ENCODE measurements around the gene CEP128.

The CEP128 gene

GRCh38 chr14:80549141-80549540, 392.4 kb downstream of the CEP128 start:
- 0 out of 2 replicates have a peak, but pooled peaks cover 2% of the 10 kb centered on the region for H3K4me1 ChIP-seq (ENCODE audit: insufficient read depth, low read length)
- H3K27ac ChIP-seq (ENCODE audit: low read length), result no peak overlapping the region
- no peaks in the 10 kb centered on the region for H4K20me1 ChIP-seq (ENCODE audit: insufficient read depth, low read length)
- H2AFZ ChIP-seq (ENCODE audit: low read depth, low read length), result no peak overlapping the region
- no peak for ATAC-seq (ENCODE audit: insufficient read depth, low read depth)
- no peak for TF ChIP-seq CTCF (IDR thresholded peaks at IDR 0.05; ENCODE audit: borderline replicate concordance, extremely low read depth, low read length, poor library complexity, severe bottlenecking)
- no peak for TF ChIP-seq EZH2 (IDR thresholded peaks at IDR 0.05; ENCODE audit: borderline replicate concordance, low read depth, low read length, severe bottlenecking)
- H3K27me3 ChIP-seq (ENCODE audit: insufficient read depth, low read length, poor library complexity), result no peaks in the 10 kb centered on the region
- H3K4me3 ChIP-seq (ENCODE audit: low read depth in 1 of 2, low read length in 2 of 2), result no peak overlapping the region
- H3K9ac ChIP-seq (ENCODE audit: low read depth, low read length), result no peak overlapping the region
- DNase-seq, result no peak
- H3K9me3 ChIP-seq (ENCODE audit: insufficient read depth, low read length, severe bottlenecking), result no peaks in the 10 kb centered on the region
- no peak overlapping the region for H3K4me2 ChIP-seq (ENCODE audit: insufficient read depth, low read length)
- H3K36me3 ChIP-seq (ENCODE audit: insufficient read depth, low read length), result no peaks in the 10 kb centered on the region; the same call in 1 of the 2 replicates
- H3K79me2 ChIP-seq (ENCODE audit: insufficient read depth, low read length), result no peaks in the 10 kb centered on the region

- Histone ChIP-seq H3K4me3 (ENCODE audit: low read depth in 1 of 2, low read length in 2 of 2) (no peak overlapping the region), H3K4me1 (ENCODE audit: insufficient read depth, low read length) (0 out of 2 replicates have a peak, but pooled peaks cover 2% of the 10 kb centered on the region), H3K36me3 (ENCODE audit: insufficient read depth, low read length) (peaks cover 3% of the 10 kb centered on the region; the same call in 1 of the 2 replicates), H2AFZ (ENCODE audit: low read depth, low read length) (no peak overlapping the region), H3K79me2 (ENCODE audit: insufficient read depth, low read length) (no peaks in the 10 kb centered on the region), H3K27ac (ENCODE audit: low read length) (no peak overlapping the region), H4K20me1 (ENCODE audit: insufficient read depth, low read length) (no peaks in the 10 kb centered on the region), H3K9me3 (ENCODE audit: insufficient read depth, low read length, severe bottlenecking) (peaks cover 8% of the 10 kb centered on the region), H3K27me3 (ENCODE audit: insufficient read depth, low read length, poor library complexity) (no peaks in the 10 kb centered on the region), H3K4me2 (ENCODE audit: insufficient read depth, low read length) (no peak overlapping the region), H3K9ac (ENCODE audit: low read depth, low read length) (no peak overlapping the region)
- TF ChIP-seq CTCF (IDR thresholded peaks at IDR 0.05; ENCODE audit: borderline replicate concordance, extremely low read depth, low read length, poor library complexity, severe bottlenecking), result no peak
- TF ChIP-seq EZH2 (IDR thresholded peaks at IDR 0.05; ENCODE audit: borderline replicate concordance, low read depth, low read length, severe bottlenecking), result no peak
- no peak for DNase-seq
- peak; percentile 87 for ATAC-seq (ENCODE audit: insufficient read depth, low read depth)
Observed at GRCh38 chr14:80545935-80546854, 395.3 kb downstream of the CEP128 start.

GRCh38 chr14:80544366-80544765, 397.2 kb downstream of the CEP128 start:
- Histone ChIP-seq H3K27ac (ENCODE audit: low read length) (no peak overlapping the region), H3K36me3 (ENCODE audit: insufficient read depth, low read length) (peaks cover 3% of the 10 kb centered on the region; the same call in 1 of the 2 replicates), H3K9ac (ENCODE audit: low read depth, low read length) (no peak overlapping the region), H3K27me3 (ENCODE audit: insufficient read depth, low read length, poor library complexity) (no peaks in the 10 kb centered on the region), H4K20me1 (ENCODE audit: insufficient read depth, low read length) (no peaks in the 10 kb centered on the region), H2AFZ (ENCODE audit: low read depth, low read length) (no peak overlapping the region), H3K9me3 (ENCODE audit: insufficient read depth, low read length, severe bottlenecking) (peaks cover 16% of the 10 kb centered on the region), H3K4me3 (ENCODE audit: low read depth in 1 of 2, low read length in 2 of 2) (no peak overlapping the region), H3K79me2 (ENCODE audit: insufficient read depth, low read length) (no peaks in the 10 kb centered on the region), H3K4me2 (ENCODE audit: insufficient read depth, low read length) (no peak overlapping the region), H3K4me1 (ENCODE audit: insufficient read depth, low read length) (0 out of 2 replicates have a peak, but pooled peaks cover 2% of the 10 kb centered on the region)
- TF ChIP-seq CTCF (IDR thresholded peaks at IDR 0.05; ENCODE audit: borderline replicate concordance, extremely low read depth, low read length, poor library complexity, severe bottlenecking) (no peak), EZH2 (IDR thresholded peaks at IDR 0.05; ENCODE audit: borderline replicate concordance, low read depth, low read length, severe bottlenecking) (no peak)
- no peak for DNase-seq
- no peak for ATAC-seq (ENCODE audit: insufficient read depth, low read depth)

All from DND-41 (cell line).